SK-N-SH (cell line): ENCODE data around the gene ZRANB3.

Source experiments
- CHD2 ChIP-seq: fragments of 150-350 bp; IDR thresholded peaks from 2 replicates; pipeline ENCODE4 v1.6.1; 2018; ENCODE audit warnings: low read length; ENCODE audit not compliant: partially characterized antibody
- CTCF ChIP-seq: fragments of 200-600 bp; sonication (generic); IDR thresholded peaks from 2 replicates; pipeline ENCODE4 v1.6.1; 2017; ENCODE audit warnings: antibody characterized with exemption, mild to moderate bottlenecking, moderate library complexity
- EP300 ChIP-seq, 2 experiments: IDR thresholded peaks; 2 replicates each; pipeline versions ENCODE4 v1.4.0 to v1.6.1; 2012; ENCODE audit warnings: borderline replicate concordance in 1 of 2, low read depth in 1 of 2, low read length in 1 of 2
- MAX ChIP-seq: IDR thresholded peaks from 2 replicates; pipeline ENCODE4 v1.4.0; 2012; ENCODE audit warnings: low read depth
- RAD21 ChIP-seq: IDR thresholded peaks from 2 replicates; pipeline ENCODE4 v1.6.1; 2012; ENCODE audit warnings: mild to moderate bottlenecking, low read length
- USF1 ChIP-seq: IDR thresholded peaks from 2 replicates; pipeline ENCODE4 v1.4.0; 2012; ENCODE audit warnings: low read depth, borderline replicate concordance

- TF ChIP-seq CTCF (no peak), USF1 (no peak), RAD21 (no peak), CHD2 (no peak), MAX (no peak), EP300 (IDR thresholded peaks at IDR 0.05; ENCODE audit: borderline replicate concordance in 1 of 2, low read depth in 1 of 2, low read length in 1 of 2) (no peak)
Observed at GRCh38 chr2:135226961-135227360, 304.1 kb downstream of the ZRANB3 start.
